ENCODE data around the gene GTF3C4.

- TF ChIP-seq, protein P1, sequence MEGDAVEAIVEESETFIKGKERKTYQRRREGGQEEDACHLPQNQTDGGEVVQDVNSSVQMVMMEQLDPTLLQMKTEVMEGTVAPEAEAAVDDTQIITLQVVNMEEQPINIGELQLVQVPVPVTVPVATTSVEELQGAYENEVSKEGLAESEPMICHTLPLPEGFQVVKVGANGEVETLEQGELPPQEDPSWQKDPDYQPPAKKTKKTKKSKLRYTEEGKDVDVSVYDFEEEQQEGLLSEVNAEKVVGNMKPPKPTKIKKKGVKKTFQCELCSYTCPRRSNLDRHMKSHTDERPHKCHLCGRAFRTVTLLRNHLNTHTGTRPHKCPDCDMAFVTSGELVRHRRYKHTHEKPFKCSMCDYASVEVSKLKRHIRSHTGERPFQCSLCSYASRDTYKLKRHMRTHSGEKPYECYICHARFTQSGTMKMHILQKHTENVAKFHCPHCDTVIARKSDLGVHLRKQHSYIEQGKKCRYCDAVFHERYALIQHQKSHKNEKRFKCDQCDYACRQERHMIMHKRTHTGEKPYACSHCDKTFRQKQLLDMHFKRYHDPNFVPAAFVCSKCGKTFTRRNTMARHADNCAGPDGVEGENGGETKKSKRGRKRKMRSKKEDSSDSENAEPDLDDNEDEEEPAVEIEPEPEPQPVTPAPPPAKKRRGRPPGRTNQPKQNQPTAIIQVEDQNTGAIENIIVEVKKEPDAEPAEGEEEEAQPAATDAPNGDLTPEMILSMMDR (IDR thresholded peaks at IDR 0.05) = no peak
- TF ChIP-seq POLR2A (IDR thresholded peaks at IDR 0.05) = no peak
Observed at GRCh38 chr9:132630116-132630515, 40.1 kb upstream of the GTF3C4 start.

Measured in right lobe of liver (tissue), 4 donors.